SKM-1 (cell line): Measurements from ENCODE around the gene FUT9.
"Not testable (repeated sequence)": the region's sequence is repeated elsewhere in the genome, so short reads cannot be mapped to it uniquely, and the experiment has no call there.

ENCODE experiments used
- DNase-seq: peaks from one replicate; lab custom pipeline; 2025; ENCODE audit not compliant: unreplicated experiment; lab: John Stamatoyannopoulos, UW

FUT9 gene

DNA sequence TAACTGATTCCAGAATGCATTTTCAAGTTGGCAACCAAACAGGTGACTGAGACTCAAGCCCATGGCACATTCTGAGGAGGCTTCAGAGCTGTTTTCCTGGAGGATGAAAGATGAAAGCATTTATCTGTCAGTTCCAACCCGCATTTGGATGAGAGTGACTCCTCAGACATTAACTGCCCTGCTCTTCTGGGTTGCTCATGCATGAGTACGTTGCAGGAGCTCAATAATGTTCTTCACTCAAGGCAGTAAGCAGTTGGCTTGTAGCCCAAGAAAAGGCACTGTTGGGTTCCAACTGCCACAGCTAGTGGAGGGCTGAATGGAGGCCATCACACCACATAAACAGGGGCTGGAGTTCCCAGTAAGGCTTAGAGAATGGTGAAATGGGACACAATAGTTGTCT is 155.3 kb downstream of the FUT9 start:
- DNase-seq: no peak

DNA sequence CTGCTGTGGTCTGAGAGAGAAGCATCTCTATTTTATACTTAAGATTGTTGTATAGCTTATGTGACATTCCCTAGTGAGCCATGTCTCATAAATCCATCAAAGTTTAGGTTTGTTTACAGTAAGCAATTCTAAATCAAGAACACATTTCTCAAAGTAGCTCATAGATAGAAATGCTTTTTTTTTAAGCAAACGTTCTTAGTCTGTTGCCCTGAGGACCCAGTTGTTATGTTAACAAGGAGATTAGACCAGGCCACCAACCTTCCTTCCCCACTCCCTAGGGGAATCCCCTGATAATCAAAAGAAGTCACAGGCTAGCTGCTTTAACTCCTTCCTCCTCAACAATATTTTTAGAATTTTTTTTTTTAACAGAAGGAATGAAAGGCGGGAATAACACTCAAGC is 169.0 kb downstream of the FUT9 start:
- DNase-seq: no peak

DNA sequence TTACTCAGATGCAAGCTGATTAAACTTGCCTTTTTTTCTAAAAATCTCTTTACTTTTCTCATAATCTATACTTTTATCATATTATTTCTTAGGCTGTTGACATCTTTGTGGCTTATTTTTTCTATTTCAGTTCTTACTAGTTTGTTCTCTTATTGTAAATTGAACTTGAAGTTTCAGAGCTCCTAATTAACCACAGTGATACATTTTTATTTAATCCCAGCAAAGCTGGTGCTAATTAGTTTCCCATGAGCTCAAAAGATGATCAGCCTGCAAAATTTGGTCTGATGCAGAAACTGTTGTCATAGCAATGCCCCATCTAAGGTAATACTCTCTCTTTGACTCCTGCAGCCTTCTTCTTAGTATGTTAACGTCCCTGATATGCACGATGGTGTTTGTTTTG is 170.3 kb downstream of the FUT9 start:
- DNase-seq: no peak

DNA sequence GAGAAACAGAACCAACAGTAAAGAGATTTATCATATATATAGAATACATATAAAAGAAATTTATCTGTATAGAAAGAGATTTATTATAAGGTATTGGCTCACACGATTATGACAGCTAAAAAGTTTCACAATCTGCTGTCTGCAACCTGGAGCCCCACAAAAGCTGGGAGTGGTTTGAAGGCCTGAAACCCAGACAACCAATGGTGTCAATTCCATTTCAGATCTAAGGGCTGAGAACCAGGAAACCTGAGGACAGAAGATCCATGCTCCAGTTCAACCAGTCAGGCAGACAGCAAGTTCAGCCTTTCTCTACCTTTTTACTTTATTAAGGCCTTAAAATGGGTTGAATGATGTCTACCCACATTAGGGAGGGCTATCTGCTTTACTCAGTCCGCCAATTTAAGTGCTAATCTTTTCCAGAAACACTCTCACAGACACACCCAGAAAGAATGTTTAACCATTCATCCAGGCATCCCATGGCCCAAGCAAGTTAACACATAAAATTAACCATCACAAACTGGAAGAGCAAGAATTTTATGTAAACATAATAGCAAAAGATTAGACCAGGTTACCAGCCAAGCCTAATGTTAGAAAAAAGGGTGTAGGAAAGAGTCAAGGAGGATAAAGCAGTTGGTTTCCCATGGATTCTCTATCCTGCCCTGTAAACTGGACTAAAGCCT is 170.9 kb downstream of the FUT9 start:
- DNase-seq: no peak

DNA sequence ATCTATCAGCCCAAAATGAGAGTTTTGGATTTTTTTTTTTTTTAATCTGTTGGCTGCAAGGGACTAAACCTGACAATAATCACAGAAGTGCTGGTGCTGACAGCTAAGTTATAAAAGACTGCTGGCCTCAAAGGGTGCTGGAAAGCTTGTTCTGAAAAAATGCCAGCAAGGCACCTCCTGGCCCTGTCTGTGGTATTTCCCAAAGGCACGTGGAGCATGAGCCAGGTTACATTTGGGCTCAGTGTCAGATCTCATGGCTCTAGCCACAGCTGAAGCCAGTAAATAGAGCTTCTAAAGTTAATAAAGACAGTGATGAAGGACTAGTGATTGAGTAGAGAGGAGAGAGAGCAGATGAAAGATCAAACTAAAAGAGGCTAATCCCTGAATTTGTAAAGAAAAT is 178.9 kb downstream of the FUT9 start:
- DNase-seq: no peak

DNA sequence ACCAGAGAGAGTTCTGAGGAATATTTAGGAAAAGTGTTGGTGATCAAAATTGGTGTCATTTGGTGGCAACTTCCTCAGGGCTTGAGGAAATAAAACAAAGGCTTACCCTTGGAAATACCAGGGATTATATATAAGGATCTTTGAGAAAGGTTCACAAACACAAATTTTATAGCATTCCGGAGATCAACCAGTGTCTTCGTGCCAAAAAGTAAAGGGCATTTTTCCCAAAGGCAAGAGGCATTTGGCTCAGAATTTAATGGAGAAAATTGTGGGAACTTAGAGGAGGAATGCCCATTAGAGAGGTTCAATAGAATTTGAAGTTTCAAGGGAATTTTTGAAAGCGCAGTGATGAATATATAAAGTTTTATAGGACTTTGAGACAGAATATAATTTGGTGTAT is 179.5 kb downstream of the FUT9 start:
- no peak for DNase-seq

DNA sequence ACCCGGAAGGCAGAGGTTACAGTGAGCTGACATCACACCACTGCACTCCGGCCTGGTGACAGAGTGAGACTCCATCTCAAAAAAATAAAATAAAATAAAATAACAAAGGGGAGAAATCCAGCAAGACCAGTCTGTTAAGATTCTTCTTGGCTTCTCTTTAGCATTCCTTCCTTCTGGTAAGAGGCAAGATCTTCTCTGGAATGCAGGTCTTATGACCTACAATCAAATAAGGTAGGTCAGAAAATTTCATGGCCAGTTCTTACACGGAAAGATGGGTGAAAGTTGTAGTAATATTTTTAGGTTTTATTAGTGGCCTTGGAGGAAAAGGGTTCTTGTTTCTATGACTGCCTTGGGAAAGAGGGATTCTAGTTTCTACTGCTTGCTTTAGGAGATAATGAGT is 180.9 kb downstream of the FUT9 start:
- no peak for DNase-seq

DNA sequence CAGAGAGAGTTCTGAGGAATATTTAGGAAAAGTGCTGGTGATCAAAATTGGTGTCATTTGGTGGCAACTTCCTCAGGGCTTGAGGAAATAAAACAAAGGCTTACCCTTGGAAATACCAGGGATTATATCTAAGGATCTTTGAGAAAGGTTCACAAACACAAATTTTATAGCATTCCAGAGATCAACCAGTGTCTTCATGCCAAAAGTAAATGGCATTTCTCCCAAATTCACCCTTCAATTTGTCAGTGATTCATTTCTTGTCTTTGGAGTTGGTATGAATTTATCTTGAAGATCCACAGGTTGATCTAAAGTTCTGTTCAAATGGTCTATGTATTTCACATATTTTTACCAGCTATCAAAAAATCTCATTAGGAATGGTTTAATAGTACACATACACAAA is 181.5 kb downstream of the FUT9 start:
- no peak for DNase-seq

DNA sequence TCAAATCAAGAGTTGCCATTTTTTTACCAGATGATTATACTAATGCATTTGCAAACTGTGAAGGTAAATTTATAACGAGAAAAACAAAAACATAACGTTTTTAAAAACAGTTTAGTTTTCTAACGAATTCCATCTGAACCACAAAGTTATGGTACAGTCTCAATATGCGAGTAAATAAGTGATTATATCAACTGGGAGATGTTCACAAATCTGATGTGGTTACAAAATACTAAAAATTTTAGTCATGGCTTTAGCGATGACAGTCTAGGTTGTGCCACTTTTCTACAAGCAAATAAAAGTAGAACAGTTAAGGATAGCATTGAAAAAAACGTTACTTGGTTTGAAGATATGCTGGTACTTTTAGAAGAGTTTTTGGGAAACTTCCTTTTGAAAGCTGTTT is 186.8 kb downstream of the FUT9 start:
- DNase-seq: no peak

DNA sequence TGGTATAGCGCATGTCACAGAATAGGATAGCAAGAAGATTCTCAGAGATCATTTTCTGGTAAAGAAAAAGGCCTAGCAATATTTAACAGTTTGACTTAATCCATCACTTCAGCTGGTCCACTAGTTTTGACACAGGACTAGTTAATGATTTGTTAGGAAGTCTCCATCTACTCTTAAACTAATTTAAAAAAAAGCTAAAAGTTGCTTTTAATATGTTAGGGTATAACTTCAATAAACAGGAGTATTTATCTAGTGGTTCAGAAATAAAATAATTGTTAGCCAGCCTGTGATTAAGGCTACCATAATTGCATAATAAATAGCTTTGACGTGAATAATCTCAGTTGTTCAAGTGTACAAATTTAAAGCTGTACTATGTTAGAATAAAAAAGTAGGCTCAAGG is 195.6 kb downstream of the FUT9 start:
- DNase-seq: no peak

DNA sequence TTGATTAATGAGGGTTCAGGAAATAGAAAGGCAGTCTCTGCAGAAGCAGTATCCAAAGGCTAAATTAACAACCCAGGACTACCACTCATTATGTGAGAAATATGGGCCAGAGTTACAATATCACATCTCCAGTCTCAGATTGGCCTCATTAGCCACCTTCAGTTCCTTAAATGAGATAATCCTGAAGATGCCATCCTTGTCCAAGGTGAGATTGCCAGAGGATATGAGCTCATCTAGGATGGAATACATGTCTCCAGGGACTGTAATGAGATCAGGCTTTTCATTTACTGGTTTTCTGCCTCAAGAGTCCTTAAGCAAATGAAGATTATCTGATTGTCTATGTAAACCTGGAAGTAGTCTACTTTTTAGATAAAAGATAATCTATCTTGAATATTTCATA is 196.3 kb downstream of the FUT9 start:
- DNase-seq: no peak

DNA sequence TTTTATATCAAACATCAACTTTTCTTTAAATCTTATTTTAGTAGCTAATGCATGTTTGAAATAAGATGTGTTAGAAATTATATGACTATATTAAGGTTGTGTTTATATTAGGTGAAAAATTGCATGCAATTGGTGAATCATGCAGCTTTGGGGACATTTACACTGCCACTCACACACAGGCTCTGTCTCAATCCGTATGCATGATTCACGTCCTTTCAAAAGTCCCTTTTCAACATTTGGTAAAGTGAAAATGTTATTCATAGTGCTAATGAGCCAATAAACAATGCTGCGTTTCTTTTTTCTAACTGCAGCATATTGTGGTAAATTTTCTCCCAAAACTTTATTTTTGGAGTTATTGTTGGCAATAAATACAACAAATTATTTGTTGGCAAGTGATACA is 198.0 kb downstream of the FUT9 start:
- no peak for DNase-seq

DNA sequence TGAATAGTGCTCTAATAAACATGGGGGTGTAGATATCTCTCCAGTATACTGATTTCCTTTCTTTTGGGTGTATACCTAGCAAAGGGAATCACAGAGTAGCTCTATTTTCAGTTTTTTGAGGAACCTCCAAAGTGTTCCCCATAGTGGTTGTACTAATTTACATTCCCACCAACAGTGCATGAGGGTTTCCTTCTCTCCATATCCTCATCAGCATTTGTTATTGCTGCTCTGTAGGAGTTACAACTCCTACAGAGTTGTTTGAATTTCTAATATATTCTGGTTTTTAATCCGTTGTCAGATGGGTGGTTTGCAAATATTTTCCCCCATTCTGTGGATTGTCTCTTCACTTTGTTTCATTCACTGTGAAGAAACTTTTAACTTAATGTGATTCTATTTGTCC is 207.9 kb downstream of the FUT9 start:
- no peak for DNase-seq

DNA sequence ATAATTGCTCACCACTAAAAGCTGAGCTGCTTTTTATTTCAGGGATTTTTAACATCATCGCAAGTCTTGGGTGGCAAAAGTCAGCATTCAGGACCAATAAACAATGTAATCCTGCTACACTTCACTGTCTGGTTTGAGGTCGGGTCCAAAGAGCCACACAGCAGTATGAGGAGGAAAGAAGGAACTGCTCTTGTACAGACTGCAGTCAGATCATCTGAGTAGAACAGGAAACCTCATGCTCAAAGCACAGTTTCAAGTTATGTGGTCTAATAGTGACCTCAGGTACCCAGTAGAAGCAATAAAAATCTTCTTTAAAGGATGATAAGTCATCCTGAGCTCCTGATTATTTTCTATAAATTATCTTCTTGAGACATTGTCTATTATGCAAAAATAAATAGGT is 211.4 kb downstream of the FUT9 start:
- DNase-seq: no peak

DNA sequence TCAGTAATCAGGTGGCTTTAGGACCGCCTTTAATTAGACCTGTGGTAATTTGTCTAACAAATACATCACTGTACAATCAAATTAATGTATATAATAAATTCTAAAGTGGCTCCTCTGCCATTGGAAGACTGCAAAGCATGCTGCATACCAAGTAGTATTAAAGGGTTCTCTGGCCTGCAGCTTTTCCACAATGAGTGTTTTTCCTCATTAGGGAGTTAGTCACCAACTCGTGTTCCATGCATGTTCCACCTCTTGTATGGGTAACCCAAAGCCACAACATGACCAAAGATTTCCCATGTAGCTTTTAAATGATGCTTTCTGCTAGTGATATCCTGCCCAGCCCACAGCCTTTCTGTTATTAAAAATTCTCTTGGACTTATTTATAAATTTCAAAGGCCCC is 218.7 kb downstream of the FUT9 start:
- DNase-seq: no peak

DNA sequence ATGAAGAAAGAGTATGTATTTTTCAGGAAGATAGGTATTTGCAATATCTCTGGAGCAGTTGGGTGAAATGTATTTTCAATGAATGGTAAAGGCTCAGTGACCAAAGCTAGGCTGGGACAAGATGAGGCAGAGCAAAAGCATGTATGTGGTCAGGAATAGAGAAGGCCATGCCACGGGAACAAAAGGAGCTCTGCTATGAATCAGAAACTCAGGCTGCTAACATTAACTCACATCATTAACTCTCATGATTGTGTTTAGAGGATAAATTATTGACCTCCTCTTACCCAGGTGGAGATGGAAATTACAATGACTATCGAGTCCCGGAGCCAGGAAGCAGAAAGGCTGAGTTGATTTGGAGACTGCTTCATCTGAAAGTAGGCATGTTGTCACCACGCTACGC is 220.2 kb downstream of the FUT9 start:
- no peak for DNase-seq

DNA sequence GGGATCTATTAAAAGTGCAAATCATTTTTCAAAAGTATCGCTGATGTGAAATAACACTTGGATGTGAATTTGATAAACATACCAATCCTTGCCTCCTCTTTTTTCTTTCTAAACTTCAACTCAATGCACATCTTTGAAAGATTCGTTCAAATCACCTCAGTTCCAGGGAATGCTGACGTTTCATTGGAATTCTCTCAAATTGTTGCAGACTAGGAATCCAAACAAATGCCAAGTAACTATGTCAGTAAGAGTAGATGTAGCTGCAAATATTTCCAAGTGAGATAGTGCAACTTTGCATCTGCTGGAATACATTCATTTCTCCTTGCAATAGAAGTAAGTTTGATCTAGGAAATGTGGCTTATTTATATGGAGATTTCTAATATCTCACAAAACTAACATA is 220.7 kb downstream of the FUT9 start:
- DNase-seq: no peak

DNA sequence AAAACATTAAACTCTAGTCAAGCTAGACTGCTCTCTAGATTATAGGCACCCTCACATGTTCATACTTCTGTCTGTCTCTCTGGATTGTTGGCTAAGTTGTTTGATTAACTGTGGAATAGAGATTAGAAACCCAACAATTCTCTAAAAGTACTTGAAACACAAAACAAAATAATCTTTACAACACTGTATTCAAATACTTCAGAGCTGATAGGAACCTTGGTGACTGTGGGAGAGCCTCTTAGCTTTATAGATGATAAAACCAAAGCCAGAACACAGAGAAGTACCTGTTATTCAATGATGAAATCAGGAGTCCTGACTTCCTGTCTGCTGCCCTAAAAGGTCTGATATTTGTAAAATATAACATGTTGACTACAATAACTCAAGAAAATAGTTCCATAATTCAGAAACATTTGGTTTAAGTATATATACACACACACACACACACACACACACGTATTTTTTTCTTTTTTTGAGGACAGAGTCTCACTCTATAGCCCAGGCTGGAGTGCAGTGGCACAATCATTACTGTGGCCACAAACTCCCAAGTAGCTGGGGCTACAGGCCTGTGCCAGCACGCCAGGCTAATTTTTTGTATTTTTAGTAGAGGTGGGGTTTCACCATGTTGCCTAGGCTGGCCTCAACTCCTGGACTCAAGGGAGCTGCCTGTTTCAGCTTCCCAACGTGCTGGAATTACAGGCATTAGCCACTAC is 222.0 kb downstream of the FUT9 start:
- DNase-seq: no peak

DNA sequence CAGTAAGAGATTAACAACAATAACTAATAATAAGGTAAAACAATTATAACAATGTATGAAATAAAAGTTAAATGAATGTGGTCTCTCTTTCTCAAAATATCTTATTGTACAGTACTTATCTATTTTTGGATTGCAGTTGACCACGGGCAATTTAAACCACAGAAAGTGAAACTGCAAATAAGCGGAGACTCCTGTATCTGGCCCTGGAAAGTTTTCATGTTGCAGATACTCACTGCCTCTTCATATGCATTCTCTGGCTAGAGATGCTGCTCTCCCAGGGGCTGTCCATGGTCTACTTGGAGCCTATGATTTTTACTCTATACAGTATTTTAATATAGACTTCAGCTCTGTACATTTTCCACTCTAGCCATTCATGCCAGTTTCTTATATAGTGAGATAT is 230.8 kb downstream of the FUT9 start:
- DNase-seq: no peak

DNA sequence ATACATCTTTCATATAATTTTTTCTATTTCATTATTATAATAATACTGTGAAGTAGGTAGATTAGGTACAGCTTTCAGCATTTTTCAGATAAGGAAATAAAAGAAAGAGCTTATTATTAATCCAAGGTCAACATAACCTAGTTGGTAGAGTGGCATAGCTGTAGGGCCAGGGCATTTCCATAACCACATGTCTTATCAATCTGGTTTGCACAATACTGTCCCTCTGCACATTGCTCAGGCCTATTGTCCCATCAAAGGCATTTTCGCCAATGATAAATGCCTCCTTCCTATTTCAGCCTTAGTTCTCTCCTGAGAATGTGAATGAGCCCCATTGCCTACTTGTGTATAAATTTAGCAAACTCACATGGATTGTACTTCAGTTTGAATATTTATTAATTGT is 234.0 kb downstream of the FUT9 start:
- DNase-seq: no peak

DNA sequence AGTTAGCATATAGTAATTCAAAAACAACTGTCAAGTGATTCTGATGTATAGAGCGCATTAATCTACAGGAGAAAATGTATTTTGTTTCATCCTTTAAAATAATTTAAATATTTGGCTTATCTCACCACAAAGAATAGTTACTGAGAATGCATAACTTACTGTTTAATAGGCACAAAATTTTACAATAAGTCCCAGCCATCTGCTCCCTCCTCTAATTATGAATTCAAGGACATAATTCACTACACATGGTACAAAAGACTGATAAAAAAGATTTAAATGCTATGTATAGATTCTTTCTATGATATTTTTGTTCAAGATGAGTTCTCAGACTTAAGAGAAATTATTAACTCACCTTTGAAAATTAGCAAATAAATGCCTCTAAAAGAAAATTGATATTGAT is 242.0 kb downstream of the FUT9 start:
- DNase-seq: no peak

DNA sequence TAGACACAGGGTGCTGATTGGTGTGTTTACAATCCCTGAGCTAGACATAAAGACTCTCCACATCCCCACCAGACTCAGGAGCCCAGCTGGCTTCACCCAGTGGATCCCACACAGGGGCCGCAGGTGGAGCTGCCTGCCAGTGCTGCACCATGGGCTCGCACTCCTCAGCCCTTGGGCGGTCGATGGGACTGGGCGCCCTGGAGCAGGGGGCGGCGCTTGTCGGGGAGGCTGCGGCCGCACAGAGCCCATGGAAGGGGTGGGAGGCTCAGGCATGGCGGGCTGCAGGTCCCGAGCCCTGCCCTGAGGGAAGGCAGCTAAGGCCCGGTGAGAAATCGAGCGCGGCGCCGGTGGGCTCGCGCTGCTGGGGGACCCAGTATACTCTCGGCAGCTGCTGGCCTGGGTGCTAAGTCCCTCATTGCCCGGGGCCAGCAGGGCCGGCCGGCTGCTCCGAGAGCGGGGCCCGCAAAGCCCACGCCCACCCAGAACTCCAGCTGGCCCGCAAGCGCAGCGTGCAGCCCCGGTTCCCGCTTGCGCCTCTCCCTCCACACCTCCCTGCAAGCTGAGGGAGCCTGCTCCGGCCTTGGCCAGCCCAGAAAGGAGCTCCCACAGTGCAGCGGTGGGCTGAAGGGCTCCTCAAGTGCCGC is 245.1 kb downstream of the FUT9 start:
- DNase-seq: not testable (repeated sequence)
